ENCODE measurements around the gene HOXA4.

Gene HOXA4

GRCh38 chr7:27175626-27176523 is 45.3 kb upstream of the HOXA4 start:
- Histone ChIP-seq H3K9me3 (replicated peaks in 1 of 11) (peaks cover 23 to 46% (median 33%) of the 10 kb centered on the region in 11 experiments), H3K4me3 (no peak overlapping the region), H3K4me2 (no peak overlapping the region), H3K4me1 (peaks cover 0 to 10% (median 0%) of the 10 kb centered on the region in 10 experiments; a peak in 3 of 20 replicates), H3K36me3 (no peaks in the 10 kb centered on the region), H3K27me3 (peaks cover 100% of the 10 kb centered on the region in 11 experiments), H3K9ac (no peak overlapping the region), H4K20me1 (peaks cover 0 to 72% (median 48%) of the 10 kb centered on the region in 11 experiments; a peak in 18 of 22 replicates), H3K27ac (no peak overlapping the region)
- no peak for TF ChIP-seq Cebpa-rat (IDR thresholded peaks at IDR 0.05)

GRCh38 chr7:27174874-27175625 is 44.5 kb upstream of the HOXA4 start:
- Histone ChIP-seq H3K9me3 (replicated peaks in 1 of 11) (peaks cover 23 to 42% (median 33%) of the 10 kb centered on the region in 11 experiments), H3K9ac (no peak overlapping the region), H3K36me3 (no peaks in the 10 kb centered on the region), H3K4me2 (no peak overlapping the region), H3K4me1 (peaks cover 0 to 10% (median 0%) of the 10 kb centered on the region in 10 experiments; a peak in 3 of 20 replicates), H3K27me3 (peaks cover 100% of the 10 kb centered on the region in 11 experiments), H3K4me3 (no peak overlapping the region), H4K20me1 (peaks cover 0 to 72% (median 50%) of the 10 kb centered on the region in 11 experiments; a peak in 18 of 22 replicates), H3K27ac (no peak overlapping the region)
- no peak for TF ChIP-seq Cebpa-rat (IDR thresholded peaks at IDR 0.05)

GRCh38 chr7:27173956-27174873 is 43.7 kb upstream of the HOXA4 start, which contains the start of gene HOXA10:
Gene HOXA10, minus strand, starts transcription at chr7:27174320. Its CDS starts 14 bp downstream, at chr7:27174306.
- H3K9ac ChIP-seq: no peak within 1 kb of the TSS
- H3K4me3 ChIP-seq: peak within 1 kb of the TSS; percentile 4 to 60 (median 42); a peak in 16 of 20 replicates
- peaks cover 0 to 79% (median 58%) of the 10 kb centered on the region in 11 experiments; a peak in 18 of 22 replicates for H4K20me1 ChIP-seq
- peaks cover 0 to 10% (median 0%) of the 10 kb centered on the region in 10 experiments; a peak in 4 of 20 replicates for H3K4me1 ChIP-seq
- peaks cover 23 to 33% (median 26%) of the 10 kb centered on the region in 11 experiments for H3K9me3 ChIP-seq (replicated peaks in 1 of 11)
- peaks cover 100% of the 10 kb centered on the region in 11 experiments for H3K27me3 ChIP-seq
- no peaks in the 10 kb centered on the region for H3K36me3 ChIP-seq
- no peak for TF ChIP-seq Cebpa-rat (IDR thresholded peaks at IDR 0.05)
- H3K27ac ChIP-seq: no peak within 1 kb of the TSS
- peak within 1 kb of the TSS; percentile 24 to 72 (median 50); a peak in 19 of 22 replicates for H3K4me2 ChIP-seq

GRCh38 chr7:27173511-27173955 is 43.0 kb upstream of the HOXA4 start:
- no peak overlapping the region for H3K9ac ChIP-seq
- peaks cover 0 to 86% (median 65%) of the 10 kb centered on the region in 11 experiments; a peak in 18 of 22 replicates for H4K20me1 ChIP-seq
- no peak for TF ChIP-seq Cebpa-rat (IDR thresholded peaks at IDR 0.05)
- peak overlapping the region; percentile 4 to 60 (median 42); a peak in 16 of 20 replicates for H3K4me3 ChIP-seq
- H3K4me2 ChIP-seq: peak overlapping the region; percentile 24 to 72 (median 50); a peak in 19 of 22 replicates
- peaks cover 0 to 10% (median 0%) of the 10 kb centered on the region in 10 experiments; a peak in 4 of 20 replicates for H3K4me1 ChIP-seq
- H3K36me3 ChIP-seq: no peaks in the 10 kb centered on the region
- peaks cover 100% of the 10 kb centered on the region in 11 experiments for H3K27me3 ChIP-seq
- peaks cover 23 to 33% (median 26%) of the 10 kb centered on the region in 11 experiments for H3K9me3 ChIP-seq (replicated peaks in 1 of 11)
- H3K27ac ChIP-seq: no peak overlapping the region

GRCh38 chr7:27172823-27173510 is 42.4 kb upstream of the HOXA4 start:
- Histone ChIP-seq H3K36me3 (no peaks in the 10 kb centered on the region), H3K27ac (no peak overlapping the region), H3K27me3 (peaks cover 100% of the 10 kb centered on the region in 11 experiments), H3K4me2 (peak overlapping the region; percentile 24 to 72 (median 50); a peak in 19 of 22 replicates), H3K9me3 (replicated peaks in 1 of 11) (peaks cover 23 to 38% (median 26%) of the 10 kb centered on the region in 11 experiments), H3K9ac (no peak overlapping the region), H3K4me3 (peak overlapping the region; percentile 4 to 60 (median 42); a peak in 16 of 20 replicates), H4K20me1 (peaks cover 0 to 91% (median 71%) of the 10 kb centered on the region in 11 experiments; a peak in 18 of 22 replicates), H3K4me1 (peaks cover 0 to 10% (median 0%) of the 10 kb centered on the region in 10 experiments; a peak in 4 of 20 replicates)
- no peak for TF ChIP-seq Cebpa-rat (IDR thresholded peaks at IDR 0.05)

GRCh38 chr7:27172315-27172774 is 41.8 kb upstream of the HOXA4 start:
- Histone ChIP-seq H3K9ac (no peak overlapping the region), H3K9me3 (replicated peaks in 1 of 11) (peaks cover 23 to 38% (median 26%) of the 10 kb centered on the region in 11 experiments), H3K27ac (no peak overlapping the region), H3K4me1 (peaks cover 0 to 10% (median 0%) of the 10 kb centered on the region in 10 experiments; a peak in 5 of 20 replicates), H4K20me1 (peaks cover 0 to 98% (median 77%) of the 10 kb centered on the region in 11 experiments; a peak in 18 of 22 replicates), H3K4me3 (no peak overlapping the region; a peak in 2 of 20 replicates), H3K36me3 (no peaks in the 10 kb centered on the region), H3K4me2 (no peak overlapping the region), H3K27me3 (peaks cover 100% of the 10 kb centered on the region in 11 experiments)
- TF ChIP-seq Cebpa-rat (IDR thresholded peaks at IDR 0.05): no peak

GRCh38 chr7:27171637-27172314 is 41.2 kb upstream of the HOXA4 start:
- H3K4me2 ChIP-seq: peak overlapping the region in 2 of 11 experiments; percentile 3 to 22; a peak in 2 of 22 replicates
- H3K36me3 ChIP-seq: no peaks in the 10 kb centered on the region
- H3K27me3 ChIP-seq: peaks cover 100% of the 10 kb centered on the region in 11 experiments
- H3K4me3 ChIP-seq: no peak overlapping the region
- peaks cover 0 to 98% (median 83%) of the 10 kb centered on the region in 11 experiments; a peak in 19 of 22 replicates for H4K20me1 ChIP-seq
- no peak overlapping the region for H3K27ac ChIP-seq
- no peak overlapping the region for H3K9ac ChIP-seq
- no peak for TF ChIP-seq Cebpa-rat (IDR thresholded peaks at IDR 0.05)
- peaks cover 23 to 40% (median 27%) of the 10 kb centered on the region in 11 experiments for H3K9me3 ChIP-seq (replicated peaks in 1 of 11)
- peaks cover 0 to 15% (median 0%) of the 10 kb centered on the region in 10 experiments; a peak in 5 of 20 replicates for H3K4me1 ChIP-seq
